Stimulated activated CD8-positive, alpha-beta memory T cell treated with anti-CD3 and anti-CD28 coated beads, Interleukin-12 subunit alpha, Interleukin-12 subunit beta, amount 100 ng/mL, for 1 hour (primary cell): ENCODE data around the gene PLXND1.
"Not testable (repeated sequence)": the region's sequence is repeated elsewhere in the genome, so short reads cannot be mapped to it uniquely, and the experiment has no call there.

ENCODE experiments used
- DNase-seq: peaks from one replicate; pipeline ENCODE4 v3.0.0-alpha.2; 2020; ENCODE audit warnings: low read depth

Gene PLXND1

GRCh38 chr3:129614435-129614834, 8.0 kb upstream of the PLXND1 start:
- no peak for DNase-seq

DNA sequence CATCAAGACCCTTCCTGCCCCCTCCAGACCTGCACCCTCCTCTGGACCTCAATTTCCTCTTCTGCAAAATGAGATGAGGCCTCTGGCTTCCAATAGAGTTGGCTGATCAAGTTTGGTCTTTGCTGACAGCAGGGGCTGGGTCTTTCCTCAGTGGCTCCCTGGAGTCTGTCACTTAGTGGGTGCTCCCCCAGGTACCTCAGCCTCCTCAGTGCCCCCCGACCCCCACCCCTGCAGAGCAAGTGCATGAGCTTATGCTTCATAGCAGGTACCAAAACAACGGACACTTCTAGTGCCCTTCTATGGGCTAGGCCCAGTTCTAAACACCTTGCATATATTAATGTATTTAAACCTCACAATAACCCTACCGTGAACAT, 6.9 kb upstream of the PLXND1 start:
- no peak for DNase-seq

DNA sequence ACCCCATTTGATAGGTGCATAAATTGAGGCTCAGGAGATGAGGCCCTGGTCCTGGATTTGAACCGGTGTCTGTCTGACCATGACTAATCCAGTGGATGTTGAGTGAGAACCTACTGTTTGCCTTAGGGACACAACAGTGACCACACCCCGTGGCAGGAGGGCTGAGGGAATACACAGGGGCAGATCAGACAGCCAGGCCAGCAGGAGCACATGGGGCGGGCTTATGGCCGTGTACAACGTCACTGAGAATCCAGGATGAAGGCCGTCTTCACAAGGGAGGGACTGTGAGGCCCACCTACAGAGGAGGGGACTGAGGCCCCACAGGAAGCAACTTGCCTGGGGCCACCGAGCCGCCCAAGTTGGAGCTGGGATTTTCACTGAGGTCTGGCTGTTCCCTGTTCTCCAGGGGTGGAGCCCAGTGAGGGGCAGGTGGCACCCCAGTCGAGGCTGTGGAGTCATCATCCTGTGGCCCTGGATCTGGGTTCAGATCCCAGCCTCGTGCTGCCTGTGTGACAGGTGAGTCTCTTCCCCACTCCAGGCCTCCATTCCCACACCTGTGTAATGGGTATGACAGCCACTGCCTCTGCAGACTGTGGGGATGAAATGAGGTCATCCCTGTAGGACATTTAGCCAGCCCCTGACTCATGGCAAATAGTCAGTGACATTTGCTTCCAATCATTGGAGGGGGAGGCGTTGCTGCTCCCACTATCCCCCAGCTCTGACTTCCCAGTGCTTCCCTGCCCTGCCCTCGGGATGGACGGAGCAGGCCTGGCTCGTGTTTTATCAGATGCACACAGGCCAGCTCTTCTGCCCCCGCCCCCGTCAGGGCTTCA, 6.3 kb upstream of the PLXND1 start:
- DNase-seq: no peak

DNA sequence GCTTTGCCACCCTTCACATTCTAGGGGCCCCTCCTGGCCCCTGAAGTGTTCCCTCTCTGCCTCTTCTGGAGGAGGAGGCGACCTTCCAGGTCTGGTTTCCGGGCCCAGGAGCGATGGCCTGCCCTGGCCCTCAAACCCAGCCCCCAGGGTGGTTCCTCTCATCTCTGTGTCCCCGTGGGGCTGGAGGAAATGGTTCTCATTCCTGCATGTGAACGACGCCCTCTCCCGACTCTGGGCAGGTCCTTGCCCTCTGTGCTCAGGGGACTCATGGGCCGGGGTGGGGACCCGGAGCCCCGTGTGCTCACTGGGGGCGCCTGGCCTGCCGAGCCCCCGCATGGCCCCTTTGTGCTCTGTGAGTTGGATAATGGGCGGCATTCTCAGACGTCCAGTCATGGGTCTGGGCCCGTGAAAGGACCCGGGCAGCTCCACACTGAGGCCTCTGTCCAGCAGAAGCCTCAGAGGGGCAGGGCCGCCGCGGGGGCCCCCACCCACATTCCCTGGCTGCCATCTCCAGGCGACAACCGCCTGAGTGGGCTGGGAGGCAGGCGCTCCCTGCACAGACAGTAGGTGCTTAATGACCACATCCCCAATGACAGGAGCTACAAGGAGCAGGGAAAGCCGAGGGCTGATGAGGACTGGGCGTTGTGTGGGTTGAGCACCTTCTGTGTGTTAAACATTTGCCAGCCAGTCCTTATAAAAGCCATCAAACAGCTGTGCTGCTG, 5.5 kb upstream of the PLXND1 start:
- DNase-seq: no peak

DNA sequence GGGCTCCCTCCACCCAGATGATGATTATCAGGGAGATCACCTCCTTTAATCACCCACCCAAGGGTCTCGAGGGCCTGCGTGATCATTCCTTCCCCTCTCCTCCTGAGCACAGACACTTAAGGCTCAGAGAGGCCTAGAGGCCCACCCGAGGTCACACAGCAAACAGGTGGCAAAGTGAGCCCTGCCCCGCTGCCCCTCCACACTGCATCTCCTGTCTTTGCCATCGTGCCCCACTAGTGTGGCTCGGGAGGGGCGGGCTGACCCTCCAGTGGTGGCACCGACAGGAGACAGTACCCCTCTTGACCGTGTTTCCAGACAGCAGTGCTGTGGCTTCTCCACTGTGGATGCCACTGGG, 4.9 kb upstream of the PLXND1 start:
- DNase-seq: no peak

DNA sequence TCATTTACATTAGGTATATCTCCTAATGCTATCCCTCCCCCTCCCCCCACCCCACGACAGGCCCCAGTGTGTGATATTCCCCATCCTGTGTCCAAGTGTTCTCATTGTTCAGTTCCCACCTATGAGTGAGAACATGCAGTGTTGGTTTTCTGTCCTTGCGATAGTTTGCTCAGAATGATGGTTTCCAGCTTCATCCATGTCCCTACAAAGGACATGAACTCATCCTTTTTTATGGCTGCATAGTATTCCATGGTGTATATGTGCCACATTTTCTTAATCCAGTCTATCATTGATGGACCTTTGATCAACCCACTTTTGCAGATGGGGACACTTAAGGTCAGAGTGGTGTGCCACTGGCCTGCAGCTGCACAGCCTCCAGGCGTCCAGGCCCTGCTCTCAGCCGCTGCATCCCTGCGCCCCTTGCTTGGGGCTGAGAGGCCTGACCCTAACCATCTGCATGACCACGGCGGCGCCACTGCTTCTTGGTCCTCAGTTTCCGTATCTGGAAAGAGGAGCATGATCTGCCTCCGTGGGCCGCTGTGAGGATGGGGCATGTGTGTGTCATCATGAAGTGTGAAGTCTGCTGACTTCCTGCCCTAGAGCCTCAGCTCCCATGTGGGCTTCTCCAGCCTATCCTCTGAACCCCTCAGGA, 4.4 kb upstream of the PLXND1 start:
- not testable (repeated sequence) for DNase-seq

DNA sequence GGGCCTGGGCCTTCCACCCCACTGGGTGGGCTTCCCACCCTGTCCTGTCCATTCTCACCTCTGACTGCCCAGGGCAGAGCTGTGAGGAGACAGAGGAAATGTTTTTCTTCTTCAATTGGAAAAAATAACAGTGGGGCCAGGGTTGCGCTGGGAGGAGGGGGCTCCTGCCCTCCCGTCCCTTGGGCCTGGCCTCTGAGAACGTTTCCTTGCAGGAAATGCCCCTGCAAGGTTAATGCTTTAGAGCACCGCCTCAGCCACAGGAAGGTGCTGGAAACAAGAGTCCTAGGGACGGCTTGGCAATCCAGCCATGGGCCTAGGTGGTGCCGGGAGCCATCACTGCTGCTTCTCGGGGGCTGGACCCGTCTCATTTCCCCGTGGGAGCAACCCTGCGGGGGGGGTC, 3.8 kb upstream of the PLXND1 start:
- DNase-seq: no peak

DNA sequence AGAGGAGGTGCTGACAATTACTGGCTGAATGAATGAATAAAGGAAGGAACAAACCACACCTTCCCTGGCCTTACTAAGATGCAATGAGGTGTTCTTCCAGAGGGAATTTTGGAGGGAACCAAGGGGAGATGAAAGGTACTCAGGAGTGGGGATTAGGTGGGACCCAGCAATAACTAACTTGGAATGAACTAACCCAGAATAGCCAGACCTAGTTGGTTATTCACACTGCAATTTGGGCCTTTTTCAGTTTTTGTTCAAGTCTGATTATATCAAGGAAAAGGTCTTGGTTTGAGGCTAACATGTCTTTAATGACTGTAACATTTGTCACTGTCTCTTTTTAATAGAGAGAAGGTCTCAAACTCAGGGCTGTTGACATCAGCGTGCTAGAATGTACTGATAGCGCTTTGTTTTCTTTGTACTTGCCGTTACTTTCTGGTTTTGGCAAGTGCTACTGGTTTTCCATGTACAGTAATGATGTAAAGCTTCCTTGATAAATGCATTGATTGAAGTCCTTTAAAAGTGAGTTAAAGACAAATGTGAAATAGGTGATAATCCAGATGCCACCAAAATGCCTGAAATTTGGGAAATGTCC, 3.2 kb upstream of the PLXND1 start:
- DNase-seq: no peak

- DNase-seq: no peak
Measured at GRCh38 chr3:129608936-129609590, 2.6 kb upstream of the PLXND1 start.

DNA sequence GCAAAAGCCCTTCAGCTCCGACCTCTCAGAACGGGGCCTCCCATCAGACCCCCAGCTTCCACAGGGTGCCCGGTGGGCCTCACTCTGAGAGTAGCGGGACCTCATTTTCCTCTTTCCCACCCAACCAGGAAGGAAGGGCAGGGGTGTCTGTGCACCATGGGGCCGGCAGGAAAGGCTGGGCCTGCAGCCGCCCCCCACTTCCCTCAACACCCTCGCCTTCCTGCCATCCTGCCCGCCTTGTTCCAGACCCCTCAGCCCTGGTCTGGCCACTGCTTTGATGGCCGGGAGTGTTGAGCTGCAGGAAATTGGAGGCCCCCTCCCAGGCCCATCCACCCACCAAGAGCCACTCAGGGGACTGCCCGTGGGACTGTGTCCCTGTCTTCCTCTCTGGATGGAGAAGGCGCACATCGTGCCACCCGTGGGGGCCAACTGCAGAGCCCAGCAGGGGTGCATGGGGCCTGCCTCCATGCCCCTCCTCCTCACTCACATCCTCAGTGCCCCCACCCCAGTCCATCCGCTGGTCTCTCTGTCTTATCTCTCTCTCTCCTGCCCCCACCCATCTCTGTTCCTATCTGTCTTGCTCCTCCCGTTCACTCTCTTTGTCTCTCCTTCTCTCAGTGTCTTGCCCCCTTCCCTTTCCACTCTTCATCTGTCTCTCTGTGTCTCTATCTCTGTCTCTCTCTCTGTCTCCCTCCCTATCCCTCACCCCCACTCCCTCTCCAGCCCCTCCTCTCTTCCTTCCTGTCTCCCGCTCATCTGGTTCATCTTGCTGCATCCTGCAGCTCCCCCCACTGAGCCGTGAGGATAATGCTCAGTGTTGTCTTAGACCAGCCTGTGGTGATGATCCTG, 1.8 kb upstream of the PLXND1 start:
- DNase-seq: no peak

GRCh38 chr3:129607391-129608068, 1.1 kb upstream of the PLXND1 start:
- no peak for DNase-seq

DNA sequence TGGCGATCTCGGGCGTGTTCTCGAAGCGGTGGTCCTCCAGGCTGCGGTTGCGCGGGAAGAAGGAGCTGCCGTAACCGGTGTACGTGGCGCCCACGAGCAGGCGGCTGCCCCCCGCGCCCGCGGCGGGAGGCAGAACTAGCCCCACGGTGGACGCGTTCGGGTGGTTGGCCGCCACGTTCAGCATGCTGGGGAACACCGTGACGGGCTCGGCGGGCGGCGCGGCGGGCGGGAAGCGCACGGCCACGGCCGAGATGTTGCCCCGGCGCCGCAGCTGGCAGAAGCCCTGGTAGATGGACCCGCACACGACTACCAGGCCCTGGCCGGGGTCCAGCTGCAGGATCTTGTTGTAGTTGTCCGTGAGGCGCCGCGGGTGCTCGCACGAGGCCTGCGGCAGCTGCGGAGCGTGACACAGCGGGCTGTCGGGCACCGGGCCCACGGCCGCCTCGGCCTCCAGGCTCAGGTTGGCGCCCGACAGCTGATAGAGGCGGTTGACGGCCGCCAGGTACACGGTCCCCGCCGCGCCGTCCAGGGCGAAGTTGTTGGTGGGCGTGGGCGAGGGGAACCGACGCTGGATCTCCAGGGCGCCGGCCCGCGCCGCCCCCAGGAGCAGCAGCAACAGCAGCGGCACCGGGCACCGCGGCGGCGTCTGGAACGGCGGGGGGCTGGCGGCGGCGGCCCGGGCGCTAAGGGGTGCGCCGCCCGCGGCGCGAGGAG, 397 bp downstream of the PLXND1 start:
- DNase-seq: no peak

GRCh38 chr3:129605203-129605921, 1.1 kb downstream of the PLXND1 start:
- no peak for DNase-seq

GRCh38 chr3:129604767-129605166, 1.7 kb downstream of the PLXND1 start:
- DNase-seq: no peak

GRCh38 chr3:129603991-129604749, 2.3 kb downstream of the PLXND1 start:
- no peak for DNase-seq

- no peak for DNase-seq
Measured at GRCh38 chr3:129603561-129603942, 2.9 kb downstream of the PLXND1 start.

DNA sequence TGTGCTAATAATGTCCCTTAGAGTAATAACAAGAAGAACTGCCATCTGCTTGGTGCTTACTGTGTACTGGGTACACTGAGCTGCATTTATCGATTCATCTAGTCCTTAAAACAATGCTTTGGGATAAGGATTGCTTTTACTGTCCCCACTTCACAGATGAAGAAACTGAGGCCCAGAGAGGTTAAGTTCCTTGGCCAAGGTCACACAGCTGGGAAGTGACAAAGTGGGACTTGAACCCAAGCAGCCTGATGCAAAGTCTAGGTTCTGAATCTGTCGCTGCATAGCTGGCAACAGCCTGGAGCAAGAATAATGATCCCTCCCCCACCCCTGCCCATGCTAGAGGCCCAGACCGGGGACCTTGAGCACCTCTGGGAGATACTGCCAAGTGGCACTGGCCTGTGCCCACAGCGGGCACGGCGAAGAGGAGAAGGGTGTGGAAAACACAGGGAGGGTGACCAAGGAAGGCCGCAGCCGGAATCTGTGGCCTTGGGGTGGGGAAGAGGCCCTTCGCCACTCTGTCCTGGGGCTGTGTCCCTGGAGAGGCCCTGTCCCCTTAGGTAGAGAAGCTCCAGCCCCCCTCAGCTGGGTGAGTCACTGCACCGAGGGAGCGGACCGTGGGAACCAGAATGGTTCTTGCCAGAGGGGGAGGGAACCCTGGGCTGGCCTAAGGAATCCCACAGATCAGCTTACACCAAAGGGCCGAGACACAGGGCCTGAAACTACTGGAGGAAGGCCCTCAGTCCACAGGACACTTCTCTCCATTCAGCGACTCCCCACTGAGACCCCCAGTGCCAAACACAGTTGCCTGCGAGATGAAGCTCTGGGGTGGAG, 3.5 kb downstream of the PLXND1 start:
- no peak for DNase-seq

GRCh38 chr3:129602309-129602708, 4.2 kb downstream of the PLXND1 start:
- no peak for DNase-seq
